Activated T-cell treated with anti-CD3 and anti-CD28 coated beads, Interleukin-2, amount 50 U/mL, for 1 hour (primary cell): ENCODE measurements around the gene FANCD2OS.
"Not testable (repeated sequence)": the region's sequence is repeated elsewhere in the genome, so short reads cannot be mapped to it uniquely, and the experiment has no call there.

Source experiments
- DNase-seq: peaks from one replicate; pipeline ENCODE4 v3.0.0-alpha.2; 2020

The FANCD2OS gene, protein sequence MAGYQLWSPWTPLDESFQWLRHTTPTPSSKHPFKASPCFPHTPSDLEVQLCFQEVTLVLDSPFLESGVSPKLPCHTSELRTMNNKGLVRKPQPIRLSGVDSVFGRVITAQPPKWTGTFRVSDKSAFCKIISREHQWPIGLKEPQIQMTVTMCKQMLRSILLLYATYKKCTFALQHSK

DNA sequence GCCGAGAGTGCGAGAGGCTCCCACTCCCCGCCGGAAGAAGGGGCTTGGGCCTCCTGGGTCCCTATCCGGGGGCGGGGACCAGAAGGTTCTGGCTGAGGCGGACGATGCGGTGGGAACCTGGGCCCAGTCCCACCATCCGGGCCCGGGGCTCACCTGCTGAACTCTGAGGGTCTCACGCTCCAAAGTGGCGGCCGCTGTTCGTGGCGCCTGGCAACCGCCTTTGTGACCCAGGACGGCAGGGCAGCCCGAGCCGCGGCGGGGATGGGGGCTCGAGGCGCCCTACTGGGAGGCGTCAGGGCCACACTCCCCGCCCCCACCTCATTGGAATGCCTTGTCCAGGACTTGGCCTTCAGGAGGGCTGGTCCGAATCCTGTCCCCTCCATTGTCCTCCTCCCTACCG is at the start of gene FANCD2OS:
TSS of gene FANCD2OS (minus strand) at position 165 of the 400 bp plus-strand sequence. CDS start 3,481 bp downstream, outside the sequence.
- no peak for DNase-seq

DNA sequence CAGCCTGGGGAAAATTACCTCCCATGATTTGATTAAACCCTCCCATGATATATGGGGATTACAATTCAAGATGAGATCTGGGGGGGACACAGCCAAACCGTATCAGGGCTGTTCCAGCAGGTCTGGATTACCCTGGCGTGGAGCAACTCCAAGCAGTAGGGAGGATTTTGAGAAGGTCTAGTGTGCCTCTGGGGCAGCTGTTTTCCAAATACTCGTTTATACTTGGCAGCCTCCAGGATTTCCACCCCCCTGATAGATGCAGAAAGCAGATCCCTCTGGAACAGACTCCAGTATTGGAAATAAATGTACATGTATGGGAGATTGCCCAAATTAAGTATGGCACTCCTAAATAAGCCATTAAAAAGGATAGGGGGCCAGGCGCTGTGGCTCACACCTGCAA is 49.0 kb upstream of the FANCD2OS start:
- no peak for DNase-seq

DNA sequence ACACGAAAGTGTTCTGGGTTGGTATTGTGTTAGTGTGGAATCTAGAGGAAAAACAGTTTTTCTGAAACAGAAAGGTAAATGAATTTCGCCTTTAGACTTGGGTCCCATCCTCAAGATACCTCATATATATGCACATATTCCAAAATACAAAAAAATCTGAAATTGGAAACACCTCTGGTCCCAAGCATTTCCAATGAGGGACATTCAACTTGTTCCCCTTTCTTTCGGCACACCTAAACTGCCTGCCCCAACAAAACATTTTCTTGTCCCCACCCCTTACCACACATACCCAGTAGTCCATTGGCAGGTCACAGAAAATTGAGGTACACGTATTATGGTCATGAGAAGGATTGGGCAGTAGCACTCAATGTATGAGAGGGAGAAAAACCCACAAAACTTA is 47.6 kb upstream of the FANCD2OS start:
- no peak for DNase-seq

DNA sequence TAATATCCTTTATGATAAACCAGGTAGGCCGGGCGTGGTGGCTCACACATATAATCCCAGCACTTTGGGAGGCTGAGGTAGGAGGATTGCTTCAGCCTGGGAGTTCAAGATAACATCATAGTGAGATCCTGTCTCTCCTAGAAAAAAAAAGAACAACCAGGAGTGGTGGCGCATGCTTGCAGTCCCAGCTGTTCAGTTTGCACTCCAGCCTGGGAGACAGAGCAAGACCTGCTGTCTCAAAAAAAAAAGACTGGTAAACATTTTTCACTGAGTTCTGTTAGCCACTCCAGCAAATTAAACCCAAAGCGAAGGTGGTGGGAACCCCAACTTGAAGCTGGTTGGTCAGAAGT is 47.0 kb upstream of the FANCD2OS start:
- DNase-seq, result no peak

DNA sequence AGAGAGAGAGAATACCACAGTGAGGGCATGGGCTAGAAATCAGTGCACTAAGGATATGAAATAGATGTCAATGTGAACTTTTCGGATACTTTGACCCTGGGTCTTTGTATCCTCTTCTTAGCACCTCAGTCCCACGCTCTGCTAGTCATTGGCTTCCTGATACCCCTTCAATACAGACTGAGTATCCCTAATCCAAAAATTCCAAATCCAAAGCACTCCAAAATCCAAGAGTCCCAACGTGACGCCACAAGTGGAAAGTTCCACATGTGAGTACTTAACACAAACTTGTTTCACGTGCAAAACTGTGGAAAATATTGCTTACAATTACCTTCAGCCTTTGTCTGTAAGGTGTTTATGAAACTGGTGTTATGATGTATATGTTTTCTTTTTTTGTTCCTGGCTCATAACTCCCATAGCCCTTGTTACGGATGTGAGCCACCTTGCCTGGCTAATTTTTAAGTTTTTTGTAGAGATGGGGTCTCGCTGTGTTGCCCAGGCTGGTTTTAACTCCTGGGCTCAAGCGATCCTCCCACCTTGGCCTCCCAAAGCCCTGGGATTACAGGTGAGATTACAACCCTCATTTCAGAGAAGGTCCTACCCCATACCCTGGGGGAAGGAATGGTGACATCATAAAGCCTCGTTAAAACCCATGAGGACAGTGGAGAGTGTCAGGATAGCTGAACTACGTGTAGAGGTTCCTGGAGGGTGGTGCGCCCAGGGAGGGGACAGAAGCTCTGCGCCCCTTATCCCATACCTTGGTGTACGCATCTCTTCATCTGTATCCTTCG is 46.5 kb upstream of the FANCD2OS start:
- no peak for DNase-seq

DNA sequence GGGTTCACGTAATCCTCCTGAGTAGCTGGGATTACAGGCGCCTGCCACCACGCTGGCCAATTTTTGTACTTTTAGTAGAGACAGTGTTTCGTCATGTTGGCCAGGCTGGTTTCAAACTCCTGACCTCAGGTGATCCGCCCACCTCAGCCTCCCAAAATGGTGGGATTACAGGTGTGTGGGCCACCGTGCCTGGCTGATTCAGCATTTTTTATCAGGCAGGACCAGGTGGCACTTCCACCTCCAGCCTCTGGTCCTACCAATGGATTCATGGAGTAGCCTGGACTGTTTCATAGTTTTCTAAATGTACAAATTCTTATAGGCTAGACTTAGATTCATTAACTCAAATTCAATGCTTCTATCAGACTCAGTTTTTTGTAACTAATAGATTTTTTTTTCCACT is 42.9 kb upstream of the FANCD2OS start:
- DNase-seq, result no peak

DNA sequence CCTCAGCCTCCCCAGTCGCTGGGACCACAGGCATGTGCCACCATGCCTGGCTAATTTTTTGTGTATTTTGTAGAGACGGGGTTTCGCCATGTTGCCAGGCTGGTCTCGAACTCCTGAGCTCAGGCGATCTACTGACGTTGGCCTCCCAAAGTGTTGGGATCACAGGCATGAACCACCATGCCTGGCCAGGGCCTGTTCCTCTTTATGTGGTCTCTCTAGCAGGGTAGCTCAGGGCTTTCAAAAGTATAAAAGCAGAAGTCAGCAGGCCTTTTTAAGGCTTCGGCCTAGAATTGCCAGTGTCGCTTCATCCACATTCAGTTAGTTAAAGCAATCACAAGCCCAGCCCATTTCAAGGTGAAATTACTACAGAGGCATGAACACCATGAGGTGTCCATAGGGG is 41.2 kb upstream of the FANCD2OS start:
- no peak for DNase-seq

DNA sequence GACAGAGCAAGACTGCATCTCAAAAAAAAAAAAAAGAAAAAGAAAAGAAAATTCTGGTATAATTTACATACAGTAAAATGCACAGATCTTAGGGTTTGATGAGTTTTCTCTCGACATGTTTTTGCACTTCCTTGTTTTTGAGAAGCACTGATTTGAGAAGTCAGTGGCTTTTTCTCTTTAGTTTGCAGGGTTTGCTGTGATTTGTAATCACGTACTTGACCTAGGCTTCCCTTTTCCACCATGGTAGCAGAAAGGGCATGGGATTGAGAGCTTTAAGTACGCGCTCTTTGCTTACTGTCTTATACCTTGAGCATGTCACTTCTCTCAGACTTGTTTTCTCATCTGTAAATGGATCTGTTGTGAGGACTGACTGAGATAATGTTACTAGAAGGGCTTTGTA is 37.6 kb upstream of the FANCD2OS start:
- DNase-seq, result no peak

DNA sequence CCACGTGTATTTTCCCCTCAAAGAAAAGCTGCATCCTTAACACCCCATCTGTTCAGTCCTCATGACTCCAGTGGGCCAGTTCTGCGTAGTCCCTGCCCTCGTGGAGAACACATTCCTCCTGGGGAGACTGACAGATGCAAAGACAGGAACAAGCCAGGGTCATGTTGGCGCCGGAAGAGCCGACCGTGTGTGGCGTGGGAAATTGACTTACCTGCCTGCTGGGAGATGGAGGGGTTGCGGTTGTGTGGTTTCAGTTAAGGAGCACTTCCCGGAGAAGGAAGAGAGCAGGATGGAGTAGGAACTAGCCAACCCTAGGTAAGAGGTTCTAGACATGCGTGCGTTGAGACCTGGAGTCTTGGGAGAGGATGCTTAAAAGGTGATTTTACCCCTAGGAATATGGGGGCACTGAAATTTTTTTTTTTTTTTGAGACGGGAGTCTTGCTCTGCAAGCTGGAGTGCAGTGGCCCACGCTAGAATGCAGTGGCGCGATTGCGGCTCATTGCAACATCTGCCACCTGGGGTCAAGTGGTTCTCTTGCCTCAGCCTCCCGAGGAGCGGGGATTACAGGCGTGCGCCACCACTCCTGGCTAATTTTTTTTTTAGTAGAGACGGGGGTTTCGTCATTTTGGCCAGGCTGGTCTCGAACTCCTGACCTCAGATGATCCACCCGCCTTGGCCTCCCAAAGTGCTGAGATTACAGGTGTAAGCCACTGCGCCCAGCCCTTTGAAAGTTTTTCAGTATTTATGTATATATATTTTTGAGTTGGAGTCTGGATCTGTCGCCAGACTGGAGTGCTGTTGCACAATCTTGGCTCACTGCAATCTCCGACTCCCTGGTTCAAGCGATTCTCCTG is 34.9 kb upstream of the FANCD2OS start:
- DNase-seq, result peak; percentile 29

DNA sequence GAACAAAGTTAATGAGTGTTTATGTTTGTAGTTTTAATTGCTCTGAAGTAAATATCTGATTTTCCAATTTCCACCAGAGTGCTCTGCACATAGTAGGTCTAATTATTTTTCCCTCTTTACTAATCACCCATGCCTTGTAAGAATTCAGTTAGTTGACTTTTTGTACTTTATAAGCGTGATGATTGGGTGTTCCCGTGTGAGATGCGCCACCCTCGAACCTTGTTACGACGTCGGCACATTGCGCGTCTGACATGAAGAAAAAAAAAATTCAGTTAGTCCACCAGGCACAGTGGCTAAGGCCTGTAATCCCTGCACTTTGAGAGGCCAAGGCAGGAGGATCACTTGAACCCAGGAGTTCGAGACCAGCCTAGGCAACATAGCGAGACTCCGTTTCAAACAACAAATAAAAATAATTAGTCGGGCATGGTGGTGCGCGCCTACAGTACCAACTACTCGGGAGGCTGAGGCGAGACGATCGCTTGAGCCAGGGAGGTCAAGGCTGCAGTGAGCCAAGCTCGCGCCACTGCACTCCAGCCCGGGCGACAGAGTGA is 33.0 kb upstream of the FANCD2OS start:
- DNase-seq, result no peak

DNA sequence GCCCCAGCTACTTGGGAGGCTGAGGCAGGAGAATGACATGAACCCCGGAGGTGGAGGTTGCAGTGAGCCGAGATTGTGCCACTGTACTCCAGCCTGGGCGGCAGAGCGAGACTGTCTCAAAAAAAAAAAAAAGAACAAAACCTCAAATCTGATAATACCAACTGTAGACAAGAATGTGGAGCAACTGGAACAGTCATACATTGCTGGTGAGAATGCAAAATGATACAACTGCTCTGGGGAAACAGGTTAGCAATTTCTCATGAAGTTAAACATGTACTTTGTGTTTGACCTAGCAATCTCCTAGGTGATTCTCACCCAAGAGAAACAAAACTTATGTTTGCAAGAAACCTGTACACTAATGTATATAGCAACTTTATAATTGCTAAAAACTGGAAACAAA is 29.1 kb upstream of the FANCD2OS start:
- no peak for DNase-seq

DNA sequence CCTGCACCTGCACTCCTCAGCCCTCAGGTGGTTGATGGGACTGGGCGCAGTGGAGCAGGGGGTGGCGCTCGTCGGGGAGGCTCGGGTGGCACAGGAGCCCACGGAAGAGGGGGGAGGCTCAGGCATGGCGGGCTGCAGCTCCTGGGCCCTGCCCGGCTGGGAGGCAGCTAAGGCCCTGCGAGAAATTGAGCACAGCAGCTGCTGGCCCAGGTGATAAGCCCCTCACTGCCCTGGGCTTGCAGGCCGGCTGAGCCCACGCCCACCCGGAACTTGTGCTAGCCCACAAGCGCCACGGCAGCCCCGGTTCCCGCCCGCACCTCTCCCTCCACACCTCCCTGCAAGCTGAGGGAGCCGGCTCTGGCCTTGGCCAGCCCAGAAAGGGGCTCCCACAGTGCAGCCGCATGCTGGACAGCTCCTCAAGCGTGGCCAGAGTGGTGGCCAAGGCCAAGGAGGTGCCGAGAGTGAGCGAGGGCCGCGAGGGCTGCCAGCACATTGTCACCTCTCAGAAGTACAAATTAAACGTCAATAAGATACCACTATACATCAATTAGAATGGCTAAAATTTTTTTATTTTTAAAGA is 28.5 kb upstream of the FANCD2OS start:
- DNase-seq, result no peak

DNA sequence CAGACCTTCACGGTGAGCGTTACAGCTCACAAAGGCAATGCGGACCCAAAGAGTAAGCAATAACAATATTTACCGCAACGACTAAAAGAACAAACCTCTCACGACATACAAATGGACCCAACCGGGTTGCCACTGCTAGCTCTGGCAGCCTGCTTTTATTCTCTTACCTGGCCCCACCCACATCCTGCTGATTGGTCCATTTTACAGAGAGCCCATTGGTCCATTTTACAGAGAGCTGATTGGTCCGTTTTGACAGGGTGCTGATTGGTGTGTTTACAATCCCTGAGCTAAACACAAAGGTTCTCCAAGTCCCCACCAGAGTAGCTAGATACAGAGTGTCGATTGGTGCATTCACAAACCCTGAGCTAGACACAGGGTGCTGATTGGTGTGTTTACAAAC is 27.8 kb upstream of the FANCD2OS start:
- not testable (repeated sequence) for DNase-seq

DNA sequence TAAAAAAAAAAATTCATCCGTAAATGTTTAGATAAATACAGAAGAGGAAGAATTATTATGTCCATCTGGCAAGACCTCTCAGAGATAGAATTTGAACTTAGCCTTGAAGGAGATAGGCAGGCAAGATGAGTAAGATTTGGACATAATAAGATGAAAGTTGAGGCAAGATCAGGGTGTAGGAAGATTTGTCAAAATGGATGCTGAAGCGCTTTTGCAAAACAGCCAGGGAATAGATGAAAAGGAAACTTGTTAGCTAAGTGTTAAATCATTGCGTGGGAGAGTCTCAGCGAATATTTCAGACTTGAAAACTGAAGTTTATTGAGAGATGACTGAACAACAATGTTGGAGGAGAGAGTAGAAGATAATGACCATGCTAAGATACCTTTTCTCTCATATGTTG is 14.7 kb upstream of the FANCD2OS start:
- DNase-seq, result no peak

DNA sequence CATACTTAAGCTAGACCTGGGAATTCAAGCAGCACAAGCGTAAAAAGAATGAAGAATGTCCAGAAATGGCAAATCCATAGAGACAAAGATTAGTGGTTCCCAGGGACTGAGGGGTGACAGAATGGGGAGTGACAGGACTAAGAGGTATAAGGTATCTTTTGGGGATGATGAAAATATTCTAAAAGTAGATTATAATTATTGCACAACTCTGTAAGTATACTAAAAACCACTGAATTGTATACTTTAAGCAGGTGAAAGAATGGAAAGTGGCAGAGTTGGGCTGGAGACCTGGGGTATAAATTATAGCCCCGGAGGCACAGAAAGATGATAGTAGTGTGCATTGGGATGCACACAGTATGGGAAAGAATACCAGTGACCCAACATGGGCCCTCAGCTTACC is 13.0 kb upstream of the FANCD2OS start:
- DNase-seq, result no peak

DNA sequence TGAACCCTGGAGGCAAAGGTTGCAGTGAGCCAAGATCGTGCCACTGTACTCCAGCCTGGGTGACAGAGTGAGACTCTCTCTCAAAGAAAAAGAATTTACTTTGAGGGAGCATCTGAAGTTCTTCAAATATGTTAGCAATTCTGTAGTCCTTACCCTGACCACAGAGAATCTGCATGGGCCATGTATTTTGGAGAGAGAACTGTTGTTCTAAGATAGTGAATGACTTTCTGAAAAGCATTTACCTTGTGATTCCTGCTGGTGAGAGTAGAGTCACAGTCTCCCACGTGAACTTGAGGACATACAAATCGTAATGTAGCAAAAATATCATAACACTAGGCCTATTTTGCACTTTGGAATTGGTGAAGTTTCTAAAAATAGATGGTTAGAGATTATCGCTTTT is 11.3 kb upstream of the FANCD2OS start:
- no peak for DNase-seq

DNA sequence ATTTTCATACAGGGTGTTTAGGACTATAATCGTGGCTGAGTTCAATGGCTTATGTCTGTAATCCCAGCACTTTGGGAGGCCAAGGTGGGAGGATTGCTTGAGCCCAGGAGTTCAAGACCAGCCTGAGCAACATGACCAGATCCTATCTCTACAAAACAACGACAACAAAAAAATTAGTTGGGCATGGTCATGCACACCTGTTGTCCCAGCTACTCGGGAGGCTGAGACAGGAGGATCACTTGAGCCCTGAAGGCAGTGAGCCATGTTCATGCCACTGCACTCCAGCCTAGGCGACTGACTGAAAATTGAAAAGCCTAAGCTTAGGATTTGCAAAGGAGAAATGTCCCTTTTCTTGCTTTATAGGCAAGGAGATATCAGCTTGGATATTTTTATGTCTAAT is 8.9 kb upstream of the FANCD2OS start:
- no peak for DNase-seq

DNA sequence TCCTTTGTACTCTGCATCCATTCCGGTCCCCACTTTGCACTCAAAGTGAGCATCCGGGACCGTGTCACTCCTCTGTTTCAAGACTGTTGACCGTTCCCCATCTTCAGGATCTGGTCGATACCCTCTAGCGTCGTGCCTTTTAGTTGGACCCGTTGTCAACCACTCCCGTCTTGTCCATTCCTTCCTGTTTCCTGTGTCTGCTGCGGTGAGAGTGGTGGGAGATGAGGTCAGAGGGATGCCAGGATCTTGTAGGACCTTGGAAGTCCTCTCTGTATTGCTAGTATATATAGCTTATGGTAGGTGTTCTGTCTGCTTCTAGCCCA is 8.0 kb upstream of the FANCD2OS start:
- DNase-seq, result no peak

DNA sequence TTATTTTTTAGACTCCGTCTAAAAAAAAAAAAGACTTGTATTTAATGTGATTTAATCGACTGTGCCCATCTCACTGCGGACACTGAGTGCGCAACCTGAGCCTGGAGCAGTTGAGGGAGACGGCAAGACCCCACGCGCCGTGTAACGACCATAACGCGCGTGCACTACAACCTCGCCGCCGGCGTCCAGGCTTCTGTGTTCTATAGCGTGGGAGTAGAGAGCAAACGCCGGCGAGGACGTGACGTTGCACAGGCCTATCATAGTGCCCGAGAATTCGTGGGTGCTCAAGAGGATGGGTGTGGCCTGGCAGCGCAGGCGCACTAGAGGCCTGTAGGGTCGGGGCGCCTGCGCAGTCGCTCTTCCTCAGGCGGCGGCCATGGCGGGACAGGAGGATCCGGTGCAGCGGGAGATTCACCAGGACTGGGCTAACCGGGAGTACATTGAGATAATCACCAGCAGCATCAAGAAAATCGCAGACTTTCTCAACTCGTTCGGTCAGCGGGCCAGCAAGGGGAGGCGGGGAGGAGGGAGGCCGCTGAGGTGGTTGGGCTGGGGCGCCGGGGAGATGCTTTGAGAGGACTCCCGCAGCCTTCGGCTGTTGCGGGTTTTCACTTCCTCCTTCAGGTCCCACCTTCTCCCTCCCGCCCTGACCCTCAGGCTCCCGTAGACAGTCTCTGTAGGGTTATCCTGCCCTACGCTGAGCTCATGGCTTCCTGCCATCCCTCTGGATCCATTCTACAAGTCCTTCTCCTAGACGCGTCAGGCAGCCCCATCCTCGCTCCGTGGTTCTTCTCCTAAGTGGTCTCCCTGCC is 7.5 kb upstream of the FANCD2OS start, which contains the start of gene BRK1:
TSS of gene BRK1 (plus strand) at position 350 of the 812 bp plus-strand sequence. CDS start at position 377, 27 bp downstream.
- DNase-seq, result peak; percentile 89

DNA sequence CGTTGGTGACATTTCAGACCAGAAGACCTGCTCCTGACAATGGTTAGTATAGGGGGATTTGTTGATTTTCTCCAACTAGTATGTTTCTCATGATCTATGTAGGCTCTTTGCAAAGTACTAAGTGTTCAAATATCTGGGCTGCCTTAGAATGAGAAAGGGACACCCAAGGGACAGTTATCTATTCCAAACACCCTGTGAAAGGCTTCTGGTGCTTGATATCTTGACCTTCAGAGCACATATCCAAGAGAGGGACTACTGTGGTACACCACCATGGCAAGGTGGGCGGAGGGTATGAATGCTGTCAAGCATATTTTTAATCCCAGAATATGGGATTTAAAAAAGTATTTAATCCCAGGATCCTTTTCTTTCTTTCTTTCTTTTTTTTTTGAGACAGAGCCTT is 1.1 kb downstream of the FANCD2OS start:
- no peak for DNase-seq

DNA sequence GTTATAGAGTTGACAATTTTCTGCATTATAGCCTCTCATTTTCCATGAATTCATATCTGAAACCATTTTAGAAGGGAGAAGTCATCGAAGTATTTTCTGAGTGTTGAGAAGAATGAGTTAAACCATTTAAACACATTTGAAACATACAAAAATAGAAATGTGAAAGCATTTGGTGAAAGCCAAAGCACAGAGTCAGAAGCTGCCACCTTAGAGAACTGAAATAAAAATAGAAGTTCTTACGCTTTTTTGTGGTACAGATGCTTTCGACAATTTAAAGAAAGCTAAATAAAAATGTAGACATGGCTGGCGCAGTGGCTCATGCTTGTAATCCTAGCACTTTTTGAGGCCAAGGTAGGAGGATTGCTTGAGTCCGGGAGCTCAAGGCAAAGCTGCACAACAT is 9.0 kb downstream of the FANCD2OS start:
- no peak for DNase-seq

DNA sequence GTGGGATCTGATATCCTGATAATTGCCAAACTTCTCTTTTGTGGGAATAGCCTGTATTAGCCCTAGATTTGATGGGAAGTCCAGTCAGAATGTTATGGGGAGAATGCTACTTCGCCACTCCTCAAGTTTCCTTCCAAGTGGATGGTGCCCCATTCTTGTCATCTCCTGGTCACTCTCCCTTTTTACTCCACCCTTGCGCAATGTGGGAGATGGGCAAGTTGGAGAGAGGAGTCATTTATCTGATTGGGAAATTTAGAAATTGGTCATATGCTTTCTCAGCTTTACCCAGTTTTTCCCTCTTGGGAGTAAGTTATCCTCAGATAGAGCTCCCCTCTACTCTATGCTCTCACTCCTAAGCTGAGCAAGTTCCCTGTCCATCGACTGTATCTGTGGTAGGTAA is 14.4 kb downstream of the FANCD2OS start:
- no peak for DNase-seq
